Common myeloid progenitor, CD34-positive (primary cell): ENCODE measurements around the gene GPR45.

Experiments used
- CTCF ChIA-PET: fragments of 350-600 bp; sonication (Branson Sonifier 250); formaldehyde crosslinking; loops from one replicate; lab custom pipeline; 2021; ENCODE audit warnings: antibody characterized with exemption; lab: Charles Lee
- POLR2A ChIA-PET: fragments of 350-600 bp; sonication (Branson Sonifier 250); formaldehyde crosslinking; loops from one replicate; lab custom pipeline; 2021; ENCODE audit warnings: antibody characterized with exemption; lab: Charles Lee
- DNase-seq, 3 donors: peaks; one replicate each; pipeline versions ENCODE4 v3.0.0 to v3.0.0-alpha.2; 2013
- H3K27ac ChIP-seq, 2 experiments: 1 replicate in 1 of 2; 2 replicates in 1 of 2; pipeline ENCODE4 v1.7.0; 2013; ENCODE audit warnings: inconsistent platforms in 2 of 2, low read length in 2 of 2, mild to moderate bottlenecking in 2 of 2, low read depth in 1 of 2, moderate library complexity in 1 of 2; ENCODE audit not compliant: severe bottlenecking in 2 of 2, insufficient read depth in 1 of 2, poor library complexity in 1 of 2
- H3K27me3 ChIP-seq, 5 experiments: replicated peaks in 2 of 5; 1 replicate in 3 of 5; 2 replicates in 2 of 5; pipeline versions ENCODE4 v1.6.1 to v1.7.0; 2013; ENCODE audit warnings: low read length in 4 of 5, mild to moderate bottlenecking in 2 of 5, moderate library complexity in 2 of 5, inconsistent platforms in 1 of 5; ENCODE audit not compliant: insufficient read depth in 5 of 5, control insufficient read depth in 4 of 5
- H3K36me3 ChIP-seq, 4 experiments: 1 replicate in 2 of 4; 2 replicates in 2 of 4; pipeline versions ENCODE4 v1.6.1 to v1.7.0; 2013; ENCODE audit warnings: low read length in 3 of 4, control low read depth in 1 of 4, mild to moderate bottlenecking in 1 of 4; ENCODE audit not compliant: control insufficient read depth in 4 of 4, insufficient read depth in 4 of 4
- H3K4me1 ChIP-seq, 4 experiments: 1 replicate in 3 of 4; 2 replicates in 1 of 4; pipeline versions ENCODE4 v1.6.1 to v1.7.1; 2013; ENCODE audit warnings: low read length in 3 of 4, mild to moderate bottlenecking in 3 of 4, control low read depth in 1 of 4, inconsistent platforms in 1 of 4, moderate library complexity in 1 of 4; ENCODE audit not compliant: control insufficient read depth in 4 of 4, insufficient read depth in 4 of 4; ENCODE audit errors: control extremely low read depth in 1 of 4
- H3K4me3 ChIP-seq, 7 experiments: 1 replicate in 4 of 7; 2 replicates in 3 of 7; pipeline versions ENCODE4 v1.5.1 to v1.7.0; 2013; ENCODE audit warnings: mild to moderate bottlenecking in 7 of 7, low read length in 6 of 7, moderate library complexity in 6 of 7, inconsistent platforms in 2 of 7, low read depth in 2 of 7, control low read depth in 1 of 7; ENCODE audit not compliant: insufficient read depth in 4 of 7, control insufficient read depth in 1 of 7; ENCODE audit errors: extremely low read depth in 1 of 7
- H3K9me3 ChIP-seq, 5 experiments: 1 replicate in 4 of 5; 2 replicates in 1 of 5; pipeline versions ENCODE4 v1.6.1 to v1.7.1; 2013; ENCODE audit warnings: low read length in 4 of 5, mild to moderate bottlenecking in 2 of 5, inconsistent platforms in 1 of 5, low read depth in 1 of 5, moderate library complexity in 1 of 5; ENCODE audit not compliant: control insufficient read depth in 4 of 5, insufficient read depth in 2 of 5; ENCODE audit errors: control extremely low read depth in 1 of 5
- WGBS: methylation state at CpG from one replicate; pipeline ENCODE4 v1.1.5; 2013; ENCODE audit not compliant: insufficient coverage; 5-methylcytosine and 5-hydroxymethylcytosine counted together

The GPR45 gene

DNA sequence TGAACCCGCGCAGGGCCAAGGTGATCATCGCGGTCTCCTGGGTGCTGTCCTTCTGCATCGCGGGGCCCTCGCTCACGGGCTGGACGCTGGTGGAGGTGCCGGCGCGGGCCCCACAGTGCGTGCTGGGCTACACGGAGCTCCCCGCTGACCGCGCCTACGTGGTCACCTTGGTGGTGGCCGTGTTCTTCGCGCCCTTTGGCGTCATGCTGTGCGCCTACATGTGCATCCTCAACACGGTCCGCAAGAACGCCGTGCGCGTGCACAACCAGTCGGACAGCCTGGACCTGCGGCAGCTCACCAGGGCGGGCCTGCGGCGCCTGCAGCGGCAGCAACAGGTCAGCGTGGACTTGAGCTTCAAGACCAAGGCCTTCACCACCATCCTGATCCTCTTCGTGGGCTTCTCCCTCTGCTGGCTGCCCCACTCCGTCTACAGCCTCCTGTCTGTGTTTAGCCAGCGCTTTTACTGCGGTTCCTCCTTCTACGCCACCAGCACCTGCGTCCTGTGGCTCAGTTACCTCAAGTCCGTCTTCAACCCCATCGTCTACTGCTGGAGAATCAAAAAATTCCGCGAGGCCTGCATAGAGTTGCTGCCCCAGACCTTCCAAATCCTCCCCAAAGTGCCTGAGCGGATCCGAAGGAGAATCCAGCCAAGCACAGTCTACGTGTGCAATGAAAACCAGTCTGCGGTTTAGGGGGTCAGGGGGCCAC is 897 bp downstream of the GPR45 start:
- H3K36me3 ChIP-seq: no peaks in the 10 kb centered on the region
- no peak overlapping the region for H3K4me3 ChIP-seq
- 97% methylated on average over 50 of the region's 50 CpGs for WGBS
- H3K9me3 ChIP-seq: no peaks in the 10 kb centered on the region
- POLR2A ChIA-PET: no interaction called here
- no peak for DNase-seq
- no peak overlapping the region for H3K27ac ChIP-seq
- H3K27me3 ChIP-seq: peaks cover 0 to 2% (median 0%) of the 10 kb centered on the region in 5 experiments
- H3K4me1 ChIP-seq: peaks cover 0 to 2% (median 1%) of the 10 kb centered on the region in 4 experiments
- CTCF ChIA-PET: interaction anchor here (0.6 to 14.8 kb wide), 8 partner anchors 9 to 171 kb away, joined by 3 to 268 read pairs (median 3); no protein-coding TSS in a partner anchor

DNA sequence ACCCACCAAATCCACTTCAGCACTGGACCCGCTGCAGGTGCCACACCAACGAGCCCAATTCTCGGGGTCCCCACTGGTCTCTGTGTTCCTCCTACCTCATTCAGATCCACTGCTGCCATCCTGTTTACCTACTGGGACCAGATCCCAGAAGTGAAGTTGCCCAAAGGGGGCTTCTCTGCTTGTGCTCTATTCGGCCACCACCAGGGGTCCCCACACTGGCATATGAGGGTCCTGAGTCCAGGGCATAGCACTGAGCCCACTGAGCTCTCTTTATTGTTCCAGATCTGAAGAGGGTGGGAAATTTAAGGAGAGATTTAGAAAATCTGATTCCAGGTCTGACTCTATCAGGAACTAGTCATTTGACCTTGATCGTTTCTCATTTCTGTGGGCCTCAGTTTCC is 2.4 kb downstream of the GPR45 start:
- Histone ChIP-seq H3K27ac (no peak overlapping the region), H3K36me3 (no peaks in the 10 kb centered on the region), H3K9me3 (peaks cover 0 to 2% (median 0%) of the 10 kb centered on the region in 5 experiments), H3K4me1 (peaks cover 0 to 2% (median 0%) of the 10 kb centered on the region in 4 experiments), H3K27me3 (no peaks in the 10 kb centered on the region), H3K4me3 (no peak overlapping the region)
- no peak for DNase-seq
- POLR2A ChIA-PET: no interaction called here
- CTCF ChIA-PET: interaction anchor here (0.6 to 14.8 kb wide), 3 partner anchors 8 to 129 kb away, joined by 4 to 268 read pairs (median 5); no protein-coding TSS in a partner anchor
- WGBS: 80% methylated on average over 4 of the region's 5 CpGs

DNA sequence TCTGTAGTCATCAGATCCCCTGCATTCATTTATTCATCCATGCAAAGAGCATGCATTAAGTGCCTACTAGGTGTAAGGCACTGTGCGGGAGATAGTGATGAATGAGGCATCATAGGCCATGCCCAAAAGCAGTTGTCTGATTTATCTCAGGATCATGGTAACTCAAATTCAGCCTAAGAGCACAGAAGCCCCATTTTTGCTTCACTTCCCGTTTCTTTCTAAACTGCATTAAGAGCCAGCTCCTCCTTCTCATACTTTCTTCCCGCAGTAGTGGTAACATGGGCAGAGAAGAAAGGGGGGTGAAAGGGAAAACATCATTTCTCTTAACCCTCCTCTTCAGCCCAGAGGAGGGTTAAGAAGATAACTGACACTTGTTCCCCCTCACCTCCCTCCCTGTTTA is 2.9 kb downstream of the GPR45 start:
- H3K4me3 ChIP-seq: no peak overlapping the region
- no peaks in the 10 kb centered on the region for H3K36me3 ChIP-seq
- peaks cover 0 to 2% (median 0%) of the 10 kb centered on the region in 5 experiments for H3K9me3 ChIP-seq
- DNase-seq: peak; percentile 3 to 57 (median 48)
- 100% methylated on average over 1 of the region's 3 CpGs for WGBS
- ChIA-PET CTCF (interaction anchor here (0.6 to 14.8 kb wide), 3 partner anchors 9 to 129 kb away, joined by 4 to 268 read pairs (median 5); no protein-coding TSS in a partner anchor), POLR2A (no interaction called here)
- H3K4me1 ChIP-seq: peaks cover 0 to 2% (median 0%) of the 10 kb centered on the region in 4 experiments
- H3K27me3 ChIP-seq: no peaks in the 10 kb centered on the region
- H3K27ac ChIP-seq: no peak overlapping the region

DNA sequence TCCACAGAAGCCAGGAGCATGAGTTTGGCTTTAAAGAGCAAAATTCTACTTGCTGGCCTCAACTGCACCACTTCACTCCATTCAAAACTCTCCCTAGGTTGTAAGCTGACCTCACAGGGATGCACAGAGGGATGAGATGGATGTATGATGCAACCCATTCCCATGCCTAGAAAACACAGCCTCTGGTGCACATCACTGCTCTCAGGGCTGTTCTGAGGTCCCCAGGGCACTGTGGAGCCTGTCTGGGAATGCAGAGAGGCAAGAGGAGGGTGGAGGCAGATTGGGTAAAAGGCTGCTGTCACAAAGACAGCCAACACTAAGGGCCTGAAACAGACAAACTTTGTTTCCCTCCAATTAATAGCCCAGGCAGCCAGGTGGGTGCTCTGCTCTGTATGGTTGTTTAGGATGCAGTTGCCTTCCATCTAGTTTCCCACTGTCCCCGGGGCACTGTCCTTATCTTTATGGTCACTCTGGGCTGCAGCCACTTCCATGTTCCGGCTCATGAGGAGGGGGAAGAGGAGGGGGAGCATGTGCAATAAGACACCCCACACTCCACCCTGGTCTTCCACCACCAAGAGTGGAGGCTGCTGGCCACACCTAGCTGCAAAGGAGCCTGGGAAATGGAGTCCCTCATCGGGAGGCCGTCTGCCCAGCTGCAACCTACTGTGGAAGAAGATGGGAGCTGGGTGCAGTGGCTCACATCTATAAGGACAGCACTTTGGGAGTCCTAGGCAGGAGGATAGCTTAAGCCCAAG is 7.0 kb downstream of the GPR45 start:
- Histone ChIP-seq H3K9me3 (peaks cover 0 to 2% (median 0%) of the 10 kb centered on the region in 5 experiments), H3K4me3 (no peak overlapping the region), H3K27me3 (no peaks in the 10 kb centered on the region), H3K36me3 (no peaks in the 10 kb centered on the region), H3K27ac (no peak overlapping the region), H3K4me1 (peaks cover 0 to 2% (median 0%) of the 10 kb centered on the region in 4 experiments)
- no peak for DNase-seq
- POLR2A ChIA-PET: no interaction called here
- 100% methylated on average over 2 of the region's 4 CpGs for WGBS
- CTCF ChIA-PET: no interaction called here

DNA sequence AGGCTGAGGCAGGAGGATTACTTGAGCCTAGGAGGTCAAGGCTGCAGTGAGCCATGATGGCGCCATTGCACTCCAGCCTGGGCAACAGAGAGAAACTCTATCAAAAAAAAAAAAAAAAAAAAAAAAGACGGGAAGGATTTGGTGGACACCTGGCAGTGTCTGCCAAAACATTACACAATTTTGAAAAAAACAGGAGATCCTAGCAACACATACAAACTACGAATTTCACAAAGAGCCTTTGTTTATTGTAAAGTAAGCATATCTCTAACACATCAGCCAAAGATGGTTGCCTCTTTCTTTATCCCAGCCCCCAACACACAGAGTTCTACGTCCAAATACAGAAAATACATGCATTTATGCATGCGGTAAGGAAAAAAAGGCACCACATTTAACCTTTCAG is 7.6 kb downstream of the GPR45 start:
- H3K4me1 ChIP-seq: peaks cover 0 to 2% (median 0%) of the 10 kb centered on the region in 4 experiments
- no peak for DNase-seq
- no peaks in the 10 kb centered on the region for H3K36me3 ChIP-seq
- peaks cover 0 to 2% (median 0%) of the 10 kb centered on the region in 5 experiments for H3K9me3 ChIP-seq
- ChIA-PET POLR2A (no interaction called here), CTCF (no interaction called here)
- H3K4me3 ChIP-seq: no peak overlapping the region
- WGBS: 100% methylated on average over 2 of the region's 5 CpGs
- no peak overlapping the region for H3K27ac ChIP-seq
- no peaks in the 10 kb centered on the region for H3K27me3 ChIP-seq

DNA sequence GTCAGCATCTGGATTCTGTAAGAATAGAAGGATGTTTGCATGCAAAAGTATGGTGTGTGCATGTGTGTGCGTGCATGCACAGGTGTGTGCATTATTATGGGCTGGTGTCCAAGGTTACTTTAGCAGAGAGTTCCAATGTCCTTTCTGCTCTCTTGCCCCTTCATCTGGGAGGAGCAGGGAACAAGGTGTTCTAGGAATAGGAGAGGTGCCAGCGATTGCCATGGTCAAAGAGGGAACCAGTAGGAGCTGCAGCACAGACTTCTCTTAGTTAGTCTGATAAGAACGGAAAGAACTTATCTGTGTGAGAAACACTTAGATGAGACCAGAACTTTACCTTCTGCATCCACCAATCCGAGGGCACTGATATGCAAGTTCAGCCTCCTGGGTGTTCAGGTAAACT is 8.3 kb downstream of the GPR45 start:
- WGBS: 98% methylated on average over 4 of the region's 4 CpGs

More for the DNA sequence above, 8.3 kb downstream of the GPR45 start:
- H3K36me3 ChIP-seq: no peaks in the 10 kb centered on the region
- no peak overlapping the region for H3K27ac ChIP-seq
- no peak for DNase-seq
- H3K4me1 ChIP-seq: no peaks in the 10 kb centered on the region
- peaks cover 0 to 2% (median 0%) of the 10 kb centered on the region in 5 experiments for H3K9me3 ChIP-seq
- no peak overlapping the region for H3K4me3 ChIP-seq
- ChIA-PET POLR2A (no interaction called here), CTCF (no interaction called here)
- H3K27me3 ChIP-seq: no peaks in the 10 kb centered on the region
